Activated gamma-delta T cell treated with Interleukin-2 at 50 U/mL for 16 hours (primary cell): ENCODE data around the gene RPL37.
A peak's percentile ranks its signal among the peaks of the same experiment; 100 is the strongest.
"Not testable (repeated sequence)": the region's sequence is repeated elsewhere in the genome, so short reads cannot be mapped to it uniquely, and the experiment has no call there.

Source experiments
- DNase-seq: peaks from one replicate; pipeline ENCODE4 v3.0.0-alpha.2; 2020

Gene RPL37

GRCh38 chr5:40834849-40835787 lies at the start of gene RPL37:
TSS of gene RPL37 (minus strand) at chr5:40835222. CDS start at chr5:40835185, 37 bp downstream.
- peak; percentile 89 for DNase-seq

GRCh38 chr5:40883051-40883450 lies 48.0 kb upstream of the RPL37 start:
- not testable (repeated sequence) for DNase-seq

GRCh38 chr5:40882291-40882690 lies 47.3 kb upstream of the RPL37 start:
- no peak for DNase-seq

GRCh38 chr5:40879163-40879942 lies 44.3 kb upstream of the RPL37 start:
- DNase-seq: no peak

- no peak for DNase-seq
These were observed 42.5 kb upstream of the RPL37 start for GRCh38 chr5:40877371-40877988.

- DNase-seq: no peak
These were observed 40.9 kb upstream of the RPL37 start for GRCh38 chr5:40875958-40876357.

GRCh38 chr5:40873286-40873880 lies 38.4 kb upstream of the RPL37 start:
- no peak for DNase-seq

- not testable (repeated sequence) for DNase-seq
These were observed 37.2 kb upstream of the RPL37 start for GRCh38 chr5:40872253-40872652.

- no peak for DNase-seq
These were observed 36.2 kb upstream of the RPL37 start for GRCh38 chr5:40871177-40871576.

GRCh38 chr5:40869384-40869783 lies 34.4 kb upstream of the RPL37 start:
- no peak for DNase-seq

- no peak for DNase-seq
These were observed 31.8 kb upstream of the RPL37 start for GRCh38 chr5:40866844-40867243.

- DNase-seq: not testable (repeated sequence)
These were observed 30.0 kb upstream of the RPL37 start for GRCh38 chr5:40865004-40865403.

- no peak for DNase-seq
These were observed 25.7 kb upstream of the RPL37 start for GRCh38 chr5:40860711-40861110.

- no peak for DNase-seq
These were observed 18.7 kb upstream of the RPL37 start for GRCh38 chr5:40853632-40854192.

GRCh38 chr5:40847525-40847924 lies 12.5 kb upstream of the RPL37 start:
- DNase-seq: no peak

- DNase-seq: no peak
These were observed 11.3 kb upstream of the RPL37 start for GRCh38 chr5:40846371-40846770.

GRCh38 chr5:40844565-40844964 lies 9.5 kb upstream of the RPL37 start:
- DNase-seq: no peak

GRCh38 chr5:40842351-40842750 lies 7.3 kb upstream of the RPL37 start:
- DNase-seq: no peak

GRCh38 chr5:40841068-40841805 lies 6.2 kb upstream of the RPL37 start, which contains the start of gene CARD6:
TSS of gene CARD6 (plus strand) at chr5:40841367. CDS start at chr5:40841383, 16 bp downstream.
- no peak for DNase-seq

GRCh38 chr5:40838086-40838485 lies 3.1 kb upstream of the RPL37 start:
- DNase-seq: no peak

- peak; percentile 41 for DNase-seq
These were observed 602 bp downstream of the RPL37 start for GRCh38 chr5:40834391-40834848.
